IMR-90 (cell line): ENCODE results near the gene TYRO3. TPM values are rescaled to one million over a fixed set of nuclear protein-coding genes. Genes with fewer than 3 reads are reported as not detected.

Experiments
- ATAC-seq: fragments of 200-7000 bp; cut with Tn5 transposase; 2 replicates; pipeline ENCODE4 v1.9.1; 2020; ENCODE audit warnings: low read depth, mild to moderate bottlenecking, moderate library complexity
- BruUV-seq: library from RNA; stranded (reverse); fragments of 400-500 nt; replicated peaks from 2 replicates; lab custom pipeline; 2021; lab: Mats Ljungman, UMichigan
- CTCF ChIA-PET: fragments of 300-600 bp; formaldehyde crosslinking; extraction: SDS; loops from one replicate; lab custom pipeline; 2021; ENCODE audit warnings: antibody characterized with exemption; lab: Yijun Ruan, JAX
- POLR2A ChIA-PET: fragments of 300-600 bp; sonication (Branson Sonifier 250); formaldehyde crosslinking; loops from one replicate; lab custom pipeline; 2022; ENCODE audit warnings: antibody characterized with exemption; ENCODE audit not compliant: unreplicated experiment; lab: Charles Lee
- DNase-seq: peaks from one replicate; pipeline ENCODE4 v3.0.0; 2013
- H2AFZ ChIP-seq: replicated peaks from 2 replicates; pipeline ENCODE3; 2013; ENCODE audit warnings: low read length, mild to moderate bottlenecking; ENCODE audit not compliant: poor library complexity
- H2AK5ac ChIP-seq: 2 replicates; pipeline ENCODE4 v1.6.1; 2013; ENCODE audit warnings: low read depth, low read length, inconsistent platforms
- H2AK9ac ChIP-seq: replicated peaks from 2 replicates; pipeline ENCODE3; 2013; ENCODE audit warnings: mild to moderate bottlenecking, low read depth, low read length, moderate library complexity; ENCODE audit not compliant: poor library complexity
- H2BK120ac ChIP-seq: 2 replicates; pipeline ENCODE4 v1.6.1; 2013; ENCODE audit warnings: low read depth, low read length, inconsistent platforms
- H2BK15ac ChIP-seq: 3 replicates; pipeline ENCODE4 v1.6.1; 2013; ENCODE audit warnings: low read depth, low read length, inconsistent platforms
- H2BK20ac ChIP-seq: 2 replicates; pipeline ENCODE4 v1.6.1; 2013; ENCODE audit warnings: low read depth, mild to moderate bottlenecking, inconsistent platforms, low read length, moderate library complexity
- H2BK5ac ChIP-seq: 2 replicates; pipeline ENCODE4 v1.6.1; 2013; ENCODE audit warnings: mild to moderate bottlenecking, low read depth, low read length, inconsistent platforms; ENCODE audit not compliant: poor library complexity, severe bottlenecking
- H3K14ac ChIP-seq: replicated peaks from 2 replicates; pipeline ENCODE4 v1.6.1; 2013; ENCODE audit warnings: low read depth, low read length, inconsistent platforms
- H3K18ac ChIP-seq: 2 replicates; pipeline ENCODE4 v1.6.1; 2013; ENCODE audit warnings: low read depth, low read length, control low read depth
- H3K23ac ChIP-seq: 2 replicates; pipeline ENCODE4 v1.6.1; 2013; ENCODE audit warnings: low read depth, low read length, inconsistent platforms
- H3K27ac ChIP-seq: 2 replicates; pipeline ENCODE4 v1.5.1; 2013; ENCODE audit warnings: mild to moderate bottlenecking, control low read depth, low read length; ENCODE audit not compliant: insufficient read depth
- H3K27me3 ChIP-seq: 2 replicates; pipeline ENCODE4 v1.6.1; 2013; ENCODE audit warnings: low read length; ENCODE audit not compliant: control insufficient read depth, insufficient read depth
- H3K36me3 ChIP-seq: 2 replicates; pipeline ENCODE4 v1.6.1; 2013; ENCODE audit warnings: low read length, mixed read lengths; ENCODE audit not compliant: control insufficient read depth, insufficient read depth
- H3K4ac ChIP-seq: 2 replicates; pipeline ENCODE4 v1.6.1; 2013; ENCODE audit warnings: low read depth, low read length, inconsistent platforms
- H3K4me1 ChIP-seq: 2 replicates; pipeline ENCODE4 v1.6.1; 2013; ENCODE audit warnings: low read length, mixed read lengths; ENCODE audit not compliant: control insufficient read depth, insufficient read depth
- H3K4me2 ChIP-seq: 2 replicates; pipeline ENCODE4 v1.6.1; 2013; ENCODE audit warnings: low read depth, mild to moderate bottlenecking, control low read depth, low read length, moderate library complexity
- H3K4me3 ChIP-seq: 2 replicates; pipeline ENCODE4 v1.5.1; 2013; ENCODE audit warnings: low read depth, mild to moderate bottlenecking, control low read depth, low read length, moderate library complexity; ENCODE audit not compliant: insufficient read depth
- H3K56ac ChIP-seq: 2 replicates; pipeline ENCODE4 v1.6.1; 2013; ENCODE audit warnings: low read length, inconsistent platforms; ENCODE audit not compliant: insufficient read depth; ENCODE audit errors: extremely low read depth
- H3K79me1 ChIP-seq, 2 experiments: 2 replicates each; pipeline ENCODE4 v1.6.1; 2013; ENCODE audit warnings: low read length in 2 of 2, inconsistent platforms in 1 of 2, low read depth in 1 of 2
- H3K9ac ChIP-seq: 2 replicates; pipeline ENCODE4 v1.6.1; 2013; ENCODE audit warnings: low read depth, low read length, control low read depth
- H3K9me1 ChIP-seq: 2 replicates; pipeline ENCODE4 v1.6.1; 2013; ENCODE audit warnings: low read length, inconsistent platforms; ENCODE audit not compliant: insufficient read depth
- H3K9me3 ChIP-seq: 2 replicates; pipeline ENCODE4 v1.6.1; 2013; ENCODE audit warnings: low read length; ENCODE audit not compliant: control insufficient read depth, insufficient read depth
- H4K20me1 ChIP-seq: 2 replicates; pipeline ENCODE4 v1.6.1; 2013; ENCODE audit warnings: low read length, inconsistent platforms; ENCODE audit not compliant: insufficient read depth
- H4K5ac ChIP-seq: 2 replicates; pipeline ENCODE4 v1.6.1; 2013; ENCODE audit warnings: mild to moderate bottlenecking, low read depth, low read length, control low read depth
- H4K8ac ChIP-seq, 2 experiments: 2 replicates each; pipeline ENCODE4 v1.6.1; 2013; ENCODE audit warnings: low read depth in 2 of 2, low read length in 2 of 2, control low read depth in 1 of 2, inconsistent platforms in 1 of 2
- H4K91ac ChIP-seq: 2 replicates; pipeline ENCODE4 v1.6.1; 2013; ENCODE audit warnings: low read depth, low read length, inconsistent platforms; ENCODE audit not compliant: insufficient read depth
- CEBPB ChIP-seq: IDR thresholded peaks from 2 replicates; pipeline ENCODE4 v1.6.1; 2012; ENCODE audit warnings: low read depth, low read length, improper control_type of control experiment
- RFX5 ChIP-seq: IDR thresholded peaks from 2 replicates; pipeline ENCODE4 v1.8.0; 2012; ENCODE audit warnings: low read depth, mild to moderate bottlenecking, low read length, moderate library complexity
- WGBS, 2 experiments: methylation state at CpG; one replicate each; pipeline versions ENCODE4 v1.1.5 to v1.1.7; 2013; ENCODE audit warnings: missing lambda C conversion rate in 2 of 2; ENCODE audit not compliant: insufficient read length in 1 of 2; ENCODE audit errors: extremely low coverage in 2 of 2; 5-methylcytosine and 5-hydroxymethylcytosine counted together
- dilution Hi-C: fragments of 300-500 bp; cut with HindIII; formaldehyde crosslinking; loops from one replicate; pipeline ENCODE4 v1.14.3; 2018; ENCODE audit warnings: low sequenced_read_pairs; ENCODE audit not compliant: unreplicated experiment
- in situ Hi-C: fragments of 300-500 bp; cut with MboI; formaldehyde crosslinking; loops from 3 replicates; pipeline ENCODE4 v1.14.3; 2019; ENCODE audit warnings: low sequenced_read_pairs, inconsistent platforms, mixed read lengths
- intact Hi-C: fragments of 100-400 bp; cut with micrococcal nuclease; formaldehyde crosslinking; loops from 2 replicates; pipeline ENCODE4 v1.10.0; 2022
- polyA plus RNA-seq, 3 experiments: library from polyadenylated mRNA; depleted of rRNA; stranded (reverse); fragments of >200 nt; gene quantifications; 2 replicates each; pipeline ENCODE4 v1.2.3, GENCODE V29; 2012; ENCODE audit warnings: low replicate concordance in 1 of 3
- total RNA-seq: library from RNA; depleted of rRNA; stranded (reverse); fragments of >200 nt; gene quantifications from 2 replicates; pipeline ENCODE4 v1.2.3, GENCODE V29; 2012
- TF ChIP-seq, protein P1 (sequence below): conservative IDR thresholded peaks from 2 replicates; pipeline ENCODE4 v1.5.1; 2012; ENCODE audit warnings: mild to moderate bottlenecking, low read depth, low read length, improper control_type of control experiment

Gene TYRO3
- total and polyA plus RNA-seq, 2 of the 4 experiments (the other 2 are of a cell fraction) = 11.5 to 18.4 TPM

DNA sequence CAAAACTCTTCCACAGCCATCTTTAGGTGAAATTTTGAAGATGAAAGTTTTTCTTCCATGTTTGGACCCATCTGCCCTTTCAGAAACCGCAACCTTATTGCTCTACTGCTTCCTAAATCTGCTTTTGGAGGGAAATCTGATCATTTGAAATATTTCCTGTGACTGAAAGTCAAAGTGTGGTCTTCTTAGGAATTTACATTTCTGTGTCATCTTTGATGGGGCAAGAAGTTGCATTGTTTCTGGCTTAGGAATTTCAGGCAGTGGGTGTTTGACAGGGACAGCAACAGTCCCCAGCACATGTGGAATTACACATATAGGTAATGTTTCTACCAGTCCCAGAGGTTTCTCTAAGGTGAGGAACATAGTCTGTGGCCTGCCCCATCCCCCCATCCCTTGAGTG, 5.3 kb upstream of the TYRO3 start:
- Histone ChIP-seq H3K4me1 (peaks cover 7% of the 10 kb centered on the region), H3K9me1 (0 out of 2 replicates have a peak, but pooled peaks cover 8% of the 10 kb centered on the region), H2BK20ac (no peak overlapping the region), H3K9me3 (no peaks in the 10 kb centered on the region), H3K23ac (no peak overlapping the region; the same call in 1 of the 2 replicates), H2AFZ (no peak overlapping the region), H2BK5ac (no peak overlapping the region), H3K56ac (no peak overlapping the region), H3K4me3 (no peak overlapping the region), H2BK120ac (no peak overlapping the region), H4K20me1 (peaks cover 9% of the 10 kb centered on the region; the same call in 1 of the 2 replicates), H3K14ac (no peak overlapping the region), H3K9ac (no peak overlapping the region), H3K36me3 (no peaks in the 10 kb centered on the region), H3K27me3 (no peaks in the 10 kb centered on the region), H3K79me1 (0 out of 4 replicates have a peak, but pooled peaks cover 0 to 5% of the 10 kb centered on the region in 2 experiments), H2AK9ac (no peak overlapping the region), H3K27ac (no peak overlapping the region), H4K91ac (no peak overlapping the region), H3K4me2 (no peak overlapping the region), H2AK5ac (no peak overlapping the region), H3K18ac (no peak overlapping the region), H4K8ac (no peak overlapping the region), H2BK15ac (no peak overlapping the region), H4K5ac (no peak overlapping the region), H3K4ac (no peak overlapping the region)
- no CpG with 5 or more reads among the region's 1 CpG for WGBS, 2 experiments
- TF ChIP-seq CEBPB (no peak), RFX5 (no peak)
- TF ChIP-seq, protein P1, sequence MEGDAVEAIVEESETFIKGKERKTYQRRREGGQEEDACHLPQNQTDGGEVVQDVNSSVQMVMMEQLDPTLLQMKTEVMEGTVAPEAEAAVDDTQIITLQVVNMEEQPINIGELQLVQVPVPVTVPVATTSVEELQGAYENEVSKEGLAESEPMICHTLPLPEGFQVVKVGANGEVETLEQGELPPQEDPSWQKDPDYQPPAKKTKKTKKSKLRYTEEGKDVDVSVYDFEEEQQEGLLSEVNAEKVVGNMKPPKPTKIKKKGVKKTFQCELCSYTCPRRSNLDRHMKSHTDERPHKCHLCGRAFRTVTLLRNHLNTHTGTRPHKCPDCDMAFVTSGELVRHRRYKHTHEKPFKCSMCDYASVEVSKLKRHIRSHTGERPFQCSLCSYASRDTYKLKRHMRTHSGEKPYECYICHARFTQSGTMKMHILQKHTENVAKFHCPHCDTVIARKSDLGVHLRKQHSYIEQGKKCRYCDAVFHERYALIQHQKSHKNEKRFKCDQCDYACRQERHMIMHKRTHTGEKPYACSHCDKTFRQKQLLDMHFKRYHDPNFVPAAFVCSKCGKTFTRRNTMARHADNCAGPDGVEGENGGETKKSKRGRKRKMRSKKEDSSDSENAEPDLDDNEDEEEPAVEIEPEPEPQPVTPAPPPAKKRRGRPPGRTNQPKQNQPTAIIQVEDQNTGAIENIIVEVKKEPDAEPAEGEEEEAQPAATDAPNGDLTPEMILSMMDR = no peak
- ChIA-PET CTCF (no interaction called here), POLR2A (no interaction called here)
- ATAC-seq = no peak
- dilution Hi-C loops = no loop called here
- intact Hi-C loops = loop anchor here (10.0 kb wide), 1 partner anchor 191 kb away; no protein-coding TSS in a partner anchor
- no TSS peak for BruUV-seq
- in situ Hi-C loops = no loop called here
- no peak for DNase-seq
